HepG2 (cell line): ENCODE results near the gene ACTR1A. TPM values are rescaled to one million over a fixed set of nuclear protein-coding genes. Genes with fewer than 3 reads are reported as not detected.

Source experiments
- BCL3 ChIP-seq: sonication (generic); formaldehyde crosslinking; IDR thresholded peaks from 2 replicates; pipeline ENCODE4 v1.5.1; 2020; ENCODE audit warnings: mild to moderate bottlenecking, missing genetic modification reagents, moderate library complexity
- GATAD1 ChIP-seq: IDR thresholded peaks from 2 replicates; pipeline ENCODE4 v1.6.1; 2016; ENCODE audit warnings: missing genetic modification reagents, missing compliant biosample characterization
- MTERF4 ChIP-seq: sonication (generic); formaldehyde crosslinking; IDR thresholded peaks from 2 replicates; pipeline ENCODE4 v1.8.0; 2023; ENCODE audit warnings: mild to moderate bottlenecking, missing genetic modification reagents
- PHF20 ChIP-seq: sonication (generic); formaldehyde crosslinking; IDR thresholded peaks from 2 replicates; pipeline ENCODE4 v1.5.0; 2020; ENCODE audit warnings: mild to moderate bottlenecking, missing genetic modification reagents
- RBM39 ChIP-seq: fragments of 200-400 bp; formaldehyde crosslinking; IDR thresholded peaks from one replicate; pipeline ENCODE4 v1.6.1; 2018; ENCODE audit warnings: antibody characterized with exemption, mild to moderate bottlenecking, low read depth, low read length; ENCODE audit not compliant: poor library complexity, severe bottlenecking
- RCOR2 ChIP-seq: IDR thresholded peaks from 2 replicates; pipeline ENCODE4 v1.6.1; 2016; ENCODE audit warnings: missing biosample characterization, missing genetic modification reagents
- TFDP2 ChIP-seq: sonication (generic); formaldehyde crosslinking; IDR thresholded peaks from 2 replicates; pipeline ENCODE4 v1.4.0; 2020; ENCODE audit warnings: missing genetic modification reagents
- THAP11 ChIP-seq: IDR thresholded peaks from 2 replicates; pipeline ENCODE4 v1.6.1; 2016; ENCODE audit warnings: missing biosample characterization, missing genetic modification reagents
- ZFP90 ChIP-seq: sonication (generic); formaldehyde crosslinking; IDR thresholded peaks from 2 replicates; pipeline ENCODE4 v1.8.0; 2022; ENCODE audit warnings: missing genetic modification reagents, mild to moderate bottlenecking, inconsistent platforms, borderline replicate concordance
- ZNF10 ChIP-seq: sonication (generic); formaldehyde crosslinking; IDR thresholded peaks from 2 replicates; pipeline ENCODE4 v1.4.0; 2020; ENCODE audit warnings: mild to moderate bottlenecking, low read depth, missing genetic modification reagents, borderline replicate concordance
- ZNF225 ChIP-seq: sonication (generic); formaldehyde crosslinking; IDR thresholded peaks from 2 replicates; pipeline ENCODE4 v1.4.0; 2020; ENCODE audit warnings: mild to moderate bottlenecking, missing genetic modification reagents
- ZNF317 ChIP-seq: sonication (generic); formaldehyde crosslinking; IDR thresholded peaks from 2 replicates; pipeline ENCODE4 v1.5.0; 2020; ENCODE audit warnings: mild to moderate bottlenecking, missing genetic modification reagents
- ZNF446 ChIP-seq: sonication (generic); formaldehyde crosslinking; IDR thresholded peaks from 2 replicates; pipeline ENCODE4 v1.5.0; 2020; ENCODE audit warnings: mild to moderate bottlenecking, missing genetic modification reagents
- ZNF512B ChIP-seq: sonication (generic); formaldehyde crosslinking; IDR thresholded peaks from 2 replicates; pipeline ENCODE4 v1.5.1; 2020; ENCODE audit warnings: missing genetic modification reagents, mild to moderate bottlenecking, borderline replicate concordance
- ZNF891 ChIP-seq: sonication (generic); formaldehyde crosslinking; IDR thresholded peaks from 2 replicates; pipeline ENCODE4 v1.5.0; 2020; ENCODE audit warnings: mild to moderate bottlenecking, missing genetic modification reagents
- ZSCAN5A ChIP-seq: sonication (generic); formaldehyde crosslinking; IDR thresholded peaks from 2 replicates; pipeline ENCODE4 v1.8.0; 2022; ENCODE audit warnings: mild to moderate bottlenecking, missing genetic modification reagents, borderline replicate concordance
- ZXDC ChIP-seq: sonication (generic); formaldehyde crosslinking; IDR thresholded peaks from 2 replicates; pipeline ENCODE4 v1.5.0; 2020; ENCODE audit warnings: mild to moderate bottlenecking, missing genetic modification reagents
- polyA plus RNA-seq, 8 experiments: library from polyadenylated mRNA; depleted of rRNA in 3 of 8; stranded (reverse) in 7 of 8; unstranded in 1 of 8; fragments of >200 nt; fragmentation: Illumina TruSeq in 4 of 8; extraction: Trizol in 4 of 8; gene quantifications; 2 replicates each; pipeline versions ENCODE4 v1.2.1 to v1.2.3, GENCODE V29; 2011 to 2016; ENCODE audit warnings: low read depth in 4 of 8, missing spikeins in 1 of 8, mixed read lengths in 1 of 8; ENCODE audit not compliant: insufficient read depth in 1 of 8
- total RNA-seq, 5 experiments: library from RNA; depleted of rRNA; stranded (reverse); fragments of >200 nt; fragmentation: Illumina TruSeq; extraction: Trizol; gene quantifications; 2 replicates each; pipeline ENCODE4 v1.2.3, GENCODE V29; 2016; ENCODE audit warnings: low read depth in 1 of 5

ACTR1A gene
- total and polyA plus RNA-seq, 2 of the 13 experiments (the other 11 are each of a cell fraction or from before 2014, with no cell fraction given), result 59.6 to 62.8 TPM

GRCh38 chr10:102502337-102503151, at the start of gene ACTR1A (continued):
- TF ChIP-seq BCL3 (peak; percentile 77; the same call in 1 of the 2 replicates), ZSCAN5A (CRISPR knock-in tag) (0 out of 2 replicates have a peak, but pooled peaks have one; percentile 59), ZXDC (CRISPR knock-in tag) (no peak), PHF20 (peak; percentile 52; the same call in 1 of the 2 replicates), THAP11 (CRISPR knock-in tag) (peak; percentile 98), ZNF446 (peak; percentile 64; the same call in 1 of the 2 replicates), GATAD1 (CRISPR knock-in tag) (peak; percentile 60; the same call in 1 of the 2 replicates), ZNF891 (CRISPR knock-in tag) (peak; percentile 83), ZNF10 (CRISPR knock-in tag) (no peak), RBM39 (no peak), ZFP90 (CRISPR knock-in tag) (no peak), ZNF225 (CRISPR knock-in tag) (peak; percentile 87; the same call in 1 of the 2 replicates), ZNF512B (CRISPR knock-in tag) (no peak), RCOR2 (CRISPR knock-in tag) (0 out of 2 replicates have a peak, but pooled peaks have one; percentile 15), MTERF4 (peak; percentile 95; the same call in 1 of the 2 replicates), ZNF317 (CRISPR knock-in tag) (0 out of 2 replicates have a peak, but pooled peaks have one; percentile 56), TFDP2 (peak; percentile 78)
